Left lobe of liver (tissue), 2 donors: Measurements from ENCODE around the gene MYO9B. TPM values are rescaled to one million over a fixed set of nuclear protein-coding genes. Genes with fewer than 3 reads are reported as not detected.
"Not testable (repeated sequence)": the region's sequence is repeated elsewhere in the genome, so short reads cannot be mapped to it uniquely, and the experiment has no call there.

Source experiments
- ATAC-seq: fragments of 200-7000 bp; cut with Tn5 transposase; one replicate; pipeline ENCODE4 v1.9.1; 2020; ENCODE audit warnings: mild to moderate bottlenecking, moderate library complexity
- DNase-seq: peaks from one replicate; pipeline ENCODE4 v3.0.0-alpha.2; 2020; ENCODE audit warnings: low spot score
- total RNA-seq: library from RNA; stranded (reverse); gene quantifications from one replicate; pipeline ENCODE4 v1.2.1, GENCODE V29; 2021
- donor health status: DM: no; HTN: no; CAD: no; lungs with moderate emphysema.
- donor health status: DM: no; HTN: yes; CAD: no.

Gene MYO9B
- total RNA-seq, 1 donor from 2014 or later = 28.9 TPM

- ATAC-seq (peak; percentile 89), DNase-seq (peak; percentile 94)
Measured at GRCh38 chr19:17138937-17139598, 63.5 kb downstream of the MYO9B start.

- not testable (repeated sequence) for DNase-seq, ATAC-seq
Measured at GRCh38 chr19:17144771-17145170, 69.2 kb downstream of the MYO9B start.

GRCh38 chr19:17145546-17146497 lies 70.2 kb downstream of the MYO9B start:
- no peak for DNase-seq
- no peak for ATAC-seq

- no peak for DNase-seq
- no peak for ATAC-seq
Measured at GRCh38 chr19:17148130-17148529, 72.6 kb downstream of the MYO9B start.

- DNase-seq = no peak
Measured at GRCh38 chr19:17149393-17150135, 74.0 kb downstream of the MYO9B start.

GRCh38 chr19:17153996-17154395 lies 78.4 kb downstream of the MYO9B start:
- ATAC-seq (no peak), DNase-seq (no peak)

More at GRCh38 chr19:17149393-17150135, 74.0 kb downstream of the MYO9B start:
- ATAC-seq = peak; percentile 34

GRCh38 chr19:17155251-17155650 lies 79.7 kb downstream of the MYO9B start:
- ATAC-seq = no peak

GRCh38 chr19:17156296-17156946 lies 80.8 kb downstream of the MYO9B start:
- DNase-seq (no peak), ATAC-seq (no peak)

More at GRCh38 chr19:17155251-17155650, 79.7 kb downstream of the MYO9B start:
- no peak for DNase-seq

GRCh38 chr19:17156947-17157302 lies 81.3 kb downstream of the MYO9B start:
- DNase-seq (no peak), ATAC-seq (no peak)

- DNase-seq (no peak), ATAC-seq (no peak)
Measured at GRCh38 chr19:17158584-17158983, 83.0 kb downstream of the MYO9B start.

GRCh38 chr19:17159466-17160393 lies 84.2 kb downstream of the MYO9B start:
- peak; percentile 44 for DNase-seq
- ATAC-seq = peak; percentile 96

- ATAC-seq (no peak), DNase-seq (no peak)
Measured at GRCh38 chr19:17160908-17161307, 85.3 kb downstream of the MYO9B start.

GRCh38 chr19:17162131-17162530 lies 86.6 kb downstream of the MYO9B start:
- not testable (repeated sequence) for DNase-seq, ATAC-seq

- DNase-seq (no peak), ATAC-seq (no peak)
Measured at GRCh38 chr19:17162580-17162979, 87.0 kb downstream of the MYO9B start.

- ATAC-seq (no peak), DNase-seq (no peak)
Measured at GRCh38 chr19:17163652-17164051, 88.1 kb downstream of the MYO9B start.

GRCh38 chr19:17164639-17165038 lies 89.1 kb downstream of the MYO9B start:
- no peak for DNase-seq
- no peak for ATAC-seq

- DNase-seq = no peak
- no peak for ATAC-seq
Measured at GRCh38 chr19:17165715-17166114, 90.1 kb downstream of the MYO9B start.

GRCh38 chr19:17170538-17171297 lies 95.1 kb downstream of the MYO9B start:
- ATAC-seq (no peak), DNase-seq (no peak)

- no peak for DNase-seq
- ATAC-seq = no peak
Measured at GRCh38 chr19:17171874-17172273, 96.3 kb downstream of the MYO9B start.
